Thyroid gland (tissue), 4 donors: ENCODE results near the gene EXOC6. TPM values are rescaled to one million over a fixed set of nuclear protein-coding genes. Genes with fewer than 3 reads are reported as not detected.

Source experiments
- DNase-seq, 2 donors: peaks; one replicate each; pipeline ENCODE4 v3.0.0-alpha.2; 2019
- H3K27ac ChIP-seq, 3 donors: fragments of 200-600 bp; sonication (generic); 1 replicate in 2 of 3; 2 replicates in 1 of 3; pipeline ENCODE4 v1.5.1; 2016 to 2019; ENCODE audit warnings: mild to moderate bottlenecking in 1 of 3, moderate library complexity in 1 of 3
- H3K27me3 ChIP-seq: fragments of 200-600 bp; sonication (generic); one replicate; pipeline ENCODE4 v1.5.1; 2019
- H3K36me3 ChIP-seq, 2 donors: fragments of 200-600 bp; sonication (generic); one replicate each; pipeline ENCODE4 v1.5.1; 2016 to 2019
- H3K4me1 ChIP-seq, 2 donors: fragments of 200-600 bp; sonication (generic); one replicate each; pipeline ENCODE4 v1.5.1; 2017 to 2019
- H3K4me3 ChIP-seq, 3 donors: fragments of 200-600 bp; sonication (generic); replicated peaks in 1 of 3; 1 replicate in 2 of 3; 2 replicates in 1 of 3; pipeline ENCODE4 v1.5.1; 2016; ENCODE audit warnings: mild to moderate bottlenecking in 1 of 3
- H3K9me3 ChIP-seq: fragments of 200-600 bp; sonication (generic); one replicate; pipeline ENCODE4 v1.5.1; 2017
- POLR2A ChIP-seq, 2 donors: fragments of 450-650 bp; IDR thresholded peaks; one replicate each; pipeline ENCODE4 v1.6.1; 2017; ENCODE audit warnings: antibody characterized with exemption in 2 of 2, mild to moderate bottlenecking in 2 of 2, moderate library complexity in 1 of 2
- WGBS, 2 donors: methylation state at CpG; one replicate each; pipeline ENCODE4 v1.1.5; 2017; 5-methylcytosine and 5-hydroxymethylcytosine counted together
- intact Hi-C: fragments of 100-400 bp; cut with DNase I; formaldehyde crosslinking; loops from one replicate; pipeline ENCODE4 v1.15.1; 2023
- total RNA-seq, 4 donors: library from RNA; depleted of rRNA; stranded (reverse); fragments of >200 nt; gene quantifications; one replicate each; pipeline ENCODE4 v1.2.3, GENCODE V29; 2016
- TF ChIP-seq, protein P1 (sequence below), 6 experiments: fragments of 200-600 bp in 3 of 6; fragments of 450-650 bp in 3 of 6; sonication (generic) in 3 of 6; IDR thresholded peaks; one replicate each; pipeline ENCODE4 v1.5.1; 2016 to 2019; ENCODE audit warnings: antibody characterized with exemption in 6 of 6, mild to moderate bottlenecking in 2 of 6, inconsistent platforms in 1 of 6, moderate library complexity in 1 of 6

Gene EXOC6
- total RNA-seq, 4 donors from 2014 or later: 51.6 to 74.0 (median 61.1) TPM

DNA sequence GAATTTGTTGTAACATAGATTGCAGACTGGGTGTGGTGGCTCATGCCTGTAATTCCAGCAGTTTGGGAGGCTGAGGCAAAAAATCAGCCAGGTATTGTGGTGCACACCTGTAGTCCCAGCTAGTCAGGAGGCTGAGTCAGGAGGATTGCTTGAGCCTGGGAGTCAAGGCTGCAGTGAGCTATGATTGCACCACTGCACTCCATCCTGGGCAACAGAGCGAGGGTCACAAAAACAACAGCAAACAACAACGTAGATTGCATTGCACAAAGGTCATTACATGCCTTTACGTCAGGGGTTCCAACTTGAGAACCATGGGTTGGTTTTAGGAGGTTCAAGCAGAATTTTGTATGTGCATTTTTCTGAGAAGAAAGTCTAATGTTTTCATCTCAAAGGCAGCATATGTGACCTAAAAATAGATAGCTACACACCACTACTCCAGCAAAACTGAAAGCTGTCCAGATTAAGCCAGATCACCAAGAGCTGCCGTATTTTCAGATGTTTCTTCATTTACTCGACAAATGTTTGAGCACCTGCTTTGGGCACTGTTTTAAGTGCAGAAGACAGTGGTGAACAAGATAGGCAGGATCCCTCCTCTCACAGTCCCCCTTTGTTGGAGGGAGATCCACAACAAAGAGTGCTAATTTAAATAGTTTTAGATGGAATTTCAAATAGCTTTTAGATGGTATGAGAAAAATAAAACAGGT is 183.9 kb downstream of the EXOC6 start:
- intact Hi-C loops: no loop called here
- 93 to 94% methylated on average over 5 of the region's 5 CpGs for WGBS, 2 donors
- no peak for TF ChIP-seq POLR2A (IDR thresholded peaks at IDR 0.05)
- TF ChIP-seq, protein P1, sequence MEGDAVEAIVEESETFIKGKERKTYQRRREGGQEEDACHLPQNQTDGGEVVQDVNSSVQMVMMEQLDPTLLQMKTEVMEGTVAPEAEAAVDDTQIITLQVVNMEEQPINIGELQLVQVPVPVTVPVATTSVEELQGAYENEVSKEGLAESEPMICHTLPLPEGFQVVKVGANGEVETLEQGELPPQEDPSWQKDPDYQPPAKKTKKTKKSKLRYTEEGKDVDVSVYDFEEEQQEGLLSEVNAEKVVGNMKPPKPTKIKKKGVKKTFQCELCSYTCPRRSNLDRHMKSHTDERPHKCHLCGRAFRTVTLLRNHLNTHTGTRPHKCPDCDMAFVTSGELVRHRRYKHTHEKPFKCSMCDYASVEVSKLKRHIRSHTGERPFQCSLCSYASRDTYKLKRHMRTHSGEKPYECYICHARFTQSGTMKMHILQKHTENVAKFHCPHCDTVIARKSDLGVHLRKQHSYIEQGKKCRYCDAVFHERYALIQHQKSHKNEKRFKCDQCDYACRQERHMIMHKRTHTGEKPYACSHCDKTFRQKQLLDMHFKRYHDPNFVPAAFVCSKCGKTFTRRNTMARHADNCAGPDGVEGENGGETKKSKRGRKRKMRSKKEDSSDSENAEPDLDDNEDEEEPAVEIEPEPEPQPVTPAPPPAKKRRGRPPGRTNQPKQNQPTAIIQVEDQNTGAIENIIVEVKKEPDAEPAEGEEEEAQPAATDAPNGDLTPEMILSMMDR (IDR thresholded peaks at IDR 0.05): no peak
- H3K9me3 ChIP-seq: no peaks in the 10 kb centered on the region
- no peak overlapping the region for H3K27ac ChIP-seq
- H3K4me3 ChIP-seq: no peak overlapping the region
- no peaks in the 10 kb centered on the region for H3K27me3 ChIP-seq
- peaks cover 0 to 7% of the 10 kb centered on the region in 2 donors for H3K4me1 ChIP-seq
- H3K36me3 ChIP-seq: no peaks in the 10 kb centered on the region
- DNase-seq: no peak

DNA sequence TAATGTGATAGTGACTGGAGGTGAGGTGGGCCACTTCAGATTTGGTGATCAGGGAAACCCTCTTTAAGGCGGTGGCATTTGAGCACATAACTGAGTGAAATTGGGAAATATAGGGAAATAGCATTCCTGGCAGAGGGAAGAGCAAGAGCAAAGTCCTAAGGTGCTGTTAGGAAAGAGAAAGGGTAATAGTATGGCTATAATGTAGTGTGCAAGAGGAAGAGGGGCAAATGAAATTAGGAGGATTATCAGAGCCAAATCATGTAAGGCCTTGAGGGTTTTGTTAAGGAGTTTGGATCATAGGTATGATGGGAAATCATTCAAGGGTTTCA is 184.5 kb downstream of the EXOC6 start:
- Histone ChIP-seq H3K9me3 (no peaks in the 10 kb centered on the region), H3K27me3 (no peaks in the 10 kb centered on the region), H3K4me1 (peaks cover 0 to 7% of the 10 kb centered on the region in 2 donors), H3K36me3 (no peaks in the 10 kb centered on the region), H3K27ac (no peak overlapping the region), H3K4me3 (no peak overlapping the region)
- no peak for DNase-seq
- intact Hi-C loops: no loop called here
- TF ChIP-seq POLR2A (IDR thresholded peaks at IDR 0.05): no peak
- 100% methylated on average over 1 of the region's 1 CpG for WGBS, 2 donors

DNA sequence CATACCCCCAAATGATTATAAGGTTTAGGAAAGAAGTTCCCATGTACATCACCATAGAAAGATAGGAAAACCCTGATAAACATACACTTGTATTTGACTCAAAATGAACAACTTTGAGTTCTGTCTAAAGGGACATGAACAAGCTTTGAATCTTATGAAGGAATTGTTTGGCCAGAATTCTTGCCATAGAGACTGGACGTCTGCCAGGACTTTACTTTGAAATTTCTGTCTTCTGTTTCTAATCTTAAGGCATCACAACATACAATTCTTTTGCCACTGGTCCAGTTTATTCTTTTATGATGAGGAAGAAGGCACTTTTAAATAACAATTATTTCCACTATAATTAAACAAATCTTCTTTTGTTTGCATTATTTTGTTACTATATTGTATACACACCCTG is 186.1 kb downstream of the EXOC6 start:
- Histone ChIP-seq H3K27me3 (no peaks in the 10 kb centered on the region), H3K36me3 (no peaks in the 10 kb centered on the region), H3K9me3 (no peaks in the 10 kb centered on the region), H3K4me1 (peaks cover 0 to 7% of the 10 kb centered on the region in 2 donors), H3K4me3 (no peak overlapping the region), H3K27ac (no peak overlapping the region)
- intact Hi-C loops: no loop called here
- 45 to 62% methylated on average over 1 of the region's 1 CpG for WGBS, 2 donors
- TF ChIP-seq POLR2A (IDR thresholded peaks at IDR 0.05): no peak
- TF ChIP-seq, protein P1 (IDR thresholded peaks at IDR 0.05): no peak
- no peak for DNase-seq

DNA sequence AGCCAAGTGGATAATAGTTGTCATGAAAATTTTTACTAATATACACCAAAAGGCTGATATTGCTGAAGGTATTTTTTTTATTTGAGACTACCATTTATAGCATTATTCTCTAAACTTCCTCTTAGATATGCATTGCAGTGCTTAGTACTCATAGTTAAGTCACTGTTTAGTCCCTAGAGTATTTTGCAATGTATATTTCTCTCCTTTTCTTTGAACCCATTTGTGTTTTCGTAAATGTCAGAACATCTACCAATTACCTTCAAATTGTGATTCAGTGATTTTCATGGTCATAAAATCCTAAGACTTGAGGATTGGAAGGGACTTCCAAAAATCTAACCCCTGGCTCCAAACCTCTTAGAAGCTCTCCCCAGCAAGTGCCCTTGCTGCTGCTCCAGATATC is 190.8 kb downstream of the EXOC6 start:
- intact Hi-C loops: no loop called here
- TF ChIP-seq, protein P1 (IDR thresholded peaks at IDR 0.05): no peak
- no peak for TF ChIP-seq POLR2A (IDR thresholded peaks at IDR 0.05)
- 98% methylated on average over 1 of the region's 1 CpG for WGBS, 2 donors
- Histone ChIP-seq H3K4me1 (no peaks in the 10 kb centered on the region), H3K9me3 (no peaks in the 10 kb centered on the region), H3K27me3 (no peaks in the 10 kb centered on the region), H3K4me3 (no peak overlapping the region), H3K36me3 (no peaks in the 10 kb centered on the region), H3K27ac (no peak overlapping the region)
- no peak for DNase-seq

DNA sequence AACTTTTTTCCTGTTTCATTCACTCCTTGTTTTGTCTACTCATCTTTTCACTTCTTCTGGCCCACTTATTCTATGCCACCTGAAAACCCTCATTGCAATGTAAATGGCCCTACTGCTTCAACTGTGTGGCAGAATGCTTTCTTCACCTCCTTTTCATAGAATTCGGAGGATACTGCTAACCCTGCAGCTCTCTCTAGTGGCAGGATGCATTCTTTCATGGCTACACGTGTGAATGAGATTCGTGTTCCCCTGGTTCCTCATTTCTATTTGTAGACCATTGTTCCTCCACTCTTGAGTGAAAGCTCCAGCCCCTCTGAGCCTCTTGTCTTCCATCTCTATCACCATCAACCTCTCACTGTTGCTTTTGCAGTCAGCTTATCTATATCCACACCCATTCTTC is 191.4 kb downstream of the EXOC6 start:
- intact Hi-C loops: no loop called here
- Histone ChIP-seq H3K9me3 (no peaks in the 10 kb centered on the region), H3K4me1 (no peaks in the 10 kb centered on the region), H3K27ac (no peak overlapping the region), H3K27me3 (no peaks in the 10 kb centered on the region), H3K36me3 (no peaks in the 10 kb centered on the region), H3K4me3 (no peak overlapping the region)
- 52 to 57% methylated on average over 3 of the region's 3 CpGs for WGBS, 2 donors
- DNase-seq: no peak
- TF ChIP-seq POLR2A (IDR thresholded peaks at IDR 0.05): no peak
- TF ChIP-seq, protein P1 (IDR thresholded peaks at IDR 0.05): peak in 1 of 6 experiments; percentile 13
